Measurements from ENCODE around the gene PRR23C.

DNA sequence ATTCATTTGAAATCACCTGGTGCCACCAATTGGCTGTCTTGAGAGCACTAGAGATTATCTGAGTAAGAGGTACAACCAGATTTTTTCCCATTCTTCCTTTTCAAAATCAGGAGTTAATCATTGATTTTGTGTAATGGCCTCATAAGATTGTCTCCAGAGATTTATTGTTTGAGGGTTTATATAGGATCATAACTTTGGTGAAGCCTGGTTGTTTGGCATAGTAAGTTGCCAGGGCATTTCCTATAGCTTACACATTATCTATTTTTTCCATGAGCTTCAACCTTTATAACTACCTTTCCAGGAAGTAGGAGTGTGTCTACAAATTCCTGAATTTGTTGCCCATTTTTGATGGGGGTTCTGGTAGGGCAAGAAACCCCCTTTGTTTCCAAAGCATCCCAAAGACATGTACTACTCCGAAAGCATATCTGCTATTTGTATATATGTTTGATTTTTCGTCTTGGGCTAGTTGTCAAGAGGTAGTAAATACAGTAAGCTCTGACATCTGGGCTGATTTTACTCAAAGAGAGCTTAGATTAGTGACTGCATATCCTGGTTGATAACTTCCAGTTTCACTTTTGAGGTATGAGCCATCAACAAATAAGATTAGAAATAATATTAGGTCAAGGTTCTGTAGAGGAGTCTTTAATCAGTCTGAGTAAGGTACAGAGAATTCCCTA lies 12.2 kb downstream of the PRR23C start:
- TF ChIP-seq, protein P1, sequence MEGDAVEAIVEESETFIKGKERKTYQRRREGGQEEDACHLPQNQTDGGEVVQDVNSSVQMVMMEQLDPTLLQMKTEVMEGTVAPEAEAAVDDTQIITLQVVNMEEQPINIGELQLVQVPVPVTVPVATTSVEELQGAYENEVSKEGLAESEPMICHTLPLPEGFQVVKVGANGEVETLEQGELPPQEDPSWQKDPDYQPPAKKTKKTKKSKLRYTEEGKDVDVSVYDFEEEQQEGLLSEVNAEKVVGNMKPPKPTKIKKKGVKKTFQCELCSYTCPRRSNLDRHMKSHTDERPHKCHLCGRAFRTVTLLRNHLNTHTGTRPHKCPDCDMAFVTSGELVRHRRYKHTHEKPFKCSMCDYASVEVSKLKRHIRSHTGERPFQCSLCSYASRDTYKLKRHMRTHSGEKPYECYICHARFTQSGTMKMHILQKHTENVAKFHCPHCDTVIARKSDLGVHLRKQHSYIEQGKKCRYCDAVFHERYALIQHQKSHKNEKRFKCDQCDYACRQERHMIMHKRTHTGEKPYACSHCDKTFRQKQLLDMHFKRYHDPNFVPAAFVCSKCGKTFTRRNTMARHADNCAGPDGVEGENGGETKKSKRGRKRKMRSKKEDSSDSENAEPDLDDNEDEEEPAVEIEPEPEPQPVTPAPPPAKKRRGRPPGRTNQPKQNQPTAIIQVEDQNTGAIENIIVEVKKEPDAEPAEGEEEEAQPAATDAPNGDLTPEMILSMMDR (conservative IDR thresholded peaks at IDR 0.05 in 1 of 2, IDR thresholded peaks at IDR 0.05 in 1 of 2; ENCODE audit: low read depth in 1 of 2, low read length in 2 of 2): no peak
- TF ChIP-seq EZH2 (IDR thresholded peaks at IDR 0.05; ENCODE audit: low read length, missing control alignments): no peak

All from fibroblast of lung (primary cell).